Measurements from ENCODE around the gene ICE2.

Gene ICE2

DNA sequence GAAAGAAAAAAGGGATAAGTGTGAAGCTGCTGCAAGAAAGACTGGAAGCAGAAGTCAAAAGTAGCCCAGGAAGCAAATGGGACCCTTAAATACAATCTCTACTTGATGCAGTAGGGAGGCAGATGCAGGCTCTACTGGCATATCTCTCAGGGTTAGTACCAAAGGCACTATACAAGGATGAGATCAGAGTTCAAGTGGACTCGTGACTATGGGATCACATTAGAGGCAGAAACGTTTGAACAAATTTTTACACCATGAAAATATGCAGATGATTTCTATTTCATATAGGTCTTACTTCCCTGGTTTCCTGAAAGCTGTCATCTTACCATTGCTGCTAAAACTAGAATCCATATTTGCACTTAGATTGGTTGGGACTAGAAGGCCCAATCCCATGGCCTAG lies 53.5 kb downstream of the ICE2 start:
- H3K4me3 ChIP-seq (ENCODE audit: insufficient read depth, low read length, poor library complexity, severe bottlenecking): no peak overlapping the region
- no peaks in the 10 kb centered on the region for H3K79me2 ChIP-seq (ENCODE audit: insufficient read depth, low read length)
- H2AFZ ChIP-seq (ENCODE audit: low read depth, low read length, severe bottlenecking): no peak overlapping the region
- no peaks in the 10 kb centered on the region for H3K9me2 ChIP-seq (replicated peaks; ENCODE audit: insufficient read depth, low read length)
- no peaks in the 10 kb centered on the region for H3K9me3 ChIP-seq (ENCODE audit: insufficient read depth, low read length)
- H3K36me3 ChIP-seq (ENCODE audit: low read length): peaks cover 11% of the 10 kb centered on the region
- no peaks in the 10 kb centered on the region for H3K27me3 ChIP-seq (ENCODE audit: low read length)
- TF ChIP-seq, protein P1, sequence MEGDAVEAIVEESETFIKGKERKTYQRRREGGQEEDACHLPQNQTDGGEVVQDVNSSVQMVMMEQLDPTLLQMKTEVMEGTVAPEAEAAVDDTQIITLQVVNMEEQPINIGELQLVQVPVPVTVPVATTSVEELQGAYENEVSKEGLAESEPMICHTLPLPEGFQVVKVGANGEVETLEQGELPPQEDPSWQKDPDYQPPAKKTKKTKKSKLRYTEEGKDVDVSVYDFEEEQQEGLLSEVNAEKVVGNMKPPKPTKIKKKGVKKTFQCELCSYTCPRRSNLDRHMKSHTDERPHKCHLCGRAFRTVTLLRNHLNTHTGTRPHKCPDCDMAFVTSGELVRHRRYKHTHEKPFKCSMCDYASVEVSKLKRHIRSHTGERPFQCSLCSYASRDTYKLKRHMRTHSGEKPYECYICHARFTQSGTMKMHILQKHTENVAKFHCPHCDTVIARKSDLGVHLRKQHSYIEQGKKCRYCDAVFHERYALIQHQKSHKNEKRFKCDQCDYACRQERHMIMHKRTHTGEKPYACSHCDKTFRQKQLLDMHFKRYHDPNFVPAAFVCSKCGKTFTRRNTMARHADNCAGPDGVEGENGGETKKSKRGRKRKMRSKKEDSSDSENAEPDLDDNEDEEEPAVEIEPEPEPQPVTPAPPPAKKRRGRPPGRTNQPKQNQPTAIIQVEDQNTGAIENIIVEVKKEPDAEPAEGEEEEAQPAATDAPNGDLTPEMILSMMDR (IDR thresholded peaks at IDR 0.05; ENCODE audit: insufficient read depth, low read length, poor library complexity, severe bottlenecking): no peak
- TF ChIP-seq EZH2phosphoT487 (conservative IDR thresholded peaks at IDR 0.05; ENCODE audit: low read length): no peak
- no peak overlapping the region for H3K9ac ChIP-seq (ENCODE audit: low read length)
- H4K20me1 ChIP-seq (ENCODE audit: low read depth, low read length): no peaks in the 10 kb centered on the region
- H3K4me2 ChIP-seq (ENCODE audit: low read depth, low read length, poor library complexity, severe bottlenecking): no peak overlapping the region
- no peak overlapping the region for H3K27ac ChIP-seq (ENCODE audit: low read depth, low read length)
- H3F3A ChIP-seq (ENCODE audit: insufficient read depth): no peaks in the 10 kb centered on the region

DNA sequence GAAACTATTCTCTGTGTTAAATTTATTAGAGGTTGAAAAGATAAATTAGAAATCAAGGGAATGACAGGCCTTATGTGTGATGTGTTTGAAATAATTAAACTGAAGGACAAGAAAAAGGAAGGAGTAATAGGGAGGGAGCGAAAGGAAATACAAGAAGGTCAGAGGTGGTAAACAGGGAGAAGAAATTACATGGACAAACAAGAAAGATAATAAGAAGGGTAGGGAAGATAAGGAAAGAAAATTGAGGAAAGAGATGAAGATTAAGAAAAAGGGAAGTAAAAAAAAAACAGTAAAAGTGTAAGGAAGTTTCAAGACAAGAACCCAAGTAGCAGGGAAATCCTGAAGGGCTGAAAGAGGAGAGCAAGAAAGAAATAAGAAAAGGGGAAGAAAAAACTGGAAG lies 54.9 kb downstream of the ICE2 start:
- no peaks in the 10 kb centered on the region for H3K79me2 ChIP-seq (ENCODE audit: insufficient read depth, low read length)
- no peaks in the 10 kb centered on the region for H4K20me1 ChIP-seq (ENCODE audit: low read depth, low read length)
- no peaks in the 10 kb centered on the region for H3F3A ChIP-seq (ENCODE audit: insufficient read depth)
- no peaks in the 10 kb centered on the region for H3K9me3 ChIP-seq (ENCODE audit: insufficient read depth, low read length)
- TF ChIP-seq, protein P1 (IDR thresholded peaks at IDR 0.05; ENCODE audit: insufficient read depth, low read length, poor library complexity, severe bottlenecking): no peak
- TF ChIP-seq EZH2phosphoT487 (conservative IDR thresholded peaks at IDR 0.05; ENCODE audit: low read length): no peak
- H3K9ac ChIP-seq (ENCODE audit: low read length): no peak overlapping the region
- 0 out of 2 replicates have a peak, but pooled peaks cover 8% of the 10 kb centered on the region for H3K36me3 ChIP-seq (ENCODE audit: low read length)
- H3K9me2 ChIP-seq (replicated peaks; ENCODE audit: insufficient read depth, low read length): no peaks in the 10 kb centered on the region
- no peaks in the 10 kb centered on the region for H3K27me3 ChIP-seq (ENCODE audit: low read length)
- H3K4me3 ChIP-seq (ENCODE audit: insufficient read depth, low read length, poor library complexity, severe bottlenecking): no peak overlapping the region
- no peak overlapping the region for H2AFZ ChIP-seq (ENCODE audit: low read depth, low read length, severe bottlenecking)
- no peak overlapping the region for H3K4me2 ChIP-seq (ENCODE audit: low read depth, low read length, poor library complexity, severe bottlenecking)
- H3K27ac ChIP-seq (ENCODE audit: low read depth, low read length): no peak overlapping the region

DNA sequence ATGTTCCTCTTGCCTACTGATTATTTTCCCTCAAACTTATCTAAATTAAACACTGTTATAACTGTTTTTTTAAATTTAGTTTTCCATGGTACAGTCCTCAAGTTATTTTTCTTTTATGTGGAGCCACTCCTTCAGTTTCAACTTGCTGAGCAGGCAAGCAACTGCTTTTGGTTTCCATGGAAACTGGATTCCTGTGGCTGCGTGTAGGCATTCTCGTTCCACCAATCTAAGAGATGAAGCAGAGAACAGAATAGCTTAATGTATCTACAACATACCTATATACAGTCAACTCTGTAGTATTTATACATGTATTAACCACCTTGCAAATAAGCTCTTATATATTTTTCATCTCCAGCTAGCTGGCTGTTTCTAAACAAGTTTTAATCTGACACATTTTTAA lies 55.4 kb downstream of the ICE2 start:
- H3K27ac ChIP-seq (ENCODE audit: low read depth, low read length): no peak overlapping the region

More for the DNA sequence above, 55.4 kb downstream of the ICE2 start:
- H3K4me3 ChIP-seq (ENCODE audit: insufficient read depth, low read length, poor library complexity, severe bottlenecking): no peak overlapping the region
- TF ChIP-seq EZH2phosphoT487 (conservative IDR thresholded peaks at IDR 0.05; ENCODE audit: low read length): no peak
- TF ChIP-seq, protein P1 (IDR thresholded peaks at IDR 0.05; ENCODE audit: insufficient read depth, low read length, poor library complexity, severe bottlenecking): no peak
- no peaks in the 10 kb centered on the region for H3K79me2 ChIP-seq (ENCODE audit: insufficient read depth, low read length)
- H3K27me3 ChIP-seq (ENCODE audit: low read length): no peaks in the 10 kb centered on the region
- H3K9me3 ChIP-seq (ENCODE audit: insufficient read depth, low read length): no peaks in the 10 kb centered on the region
- no peak overlapping the region for H3K9ac ChIP-seq (ENCODE audit: low read length)
- H3F3A ChIP-seq (ENCODE audit: insufficient read depth): no peaks in the 10 kb centered on the region
- H3K4me2 ChIP-seq (ENCODE audit: low read depth, low read length, poor library complexity, severe bottlenecking): no peak overlapping the region
- no peak overlapping the region for H2AFZ ChIP-seq (ENCODE audit: low read depth, low read length, severe bottlenecking)
- H3K9me2 ChIP-seq (replicated peaks; ENCODE audit: insufficient read depth, low read length): no peaks in the 10 kb centered on the region
- H4K20me1 ChIP-seq (ENCODE audit: low read depth, low read length): no peaks in the 10 kb centered on the region
- H3K36me3 ChIP-seq (ENCODE audit: low read length): 0 out of 2 replicates have a peak, but pooled peaks cover 8% of the 10 kb centered on the region

Data from SU-DHL-6 (cell line).